SH-SY5Y (cell line): ENCODE measurements around the gene SYT7.

ENCODE experiments used
- GATA2 ChIP-seq: IDR thresholded peaks from 2 replicates; pipeline ENCODE4 v1.6.1; 2011; ENCODE audit warnings: mild to moderate bottlenecking, low read depth, low read length
- GATA3 ChIP-seq: IDR thresholded peaks from 2 replicates; pipeline ENCODE4 v1.6.1; 2011; ENCODE audit warnings: low read depth, mild to moderate bottlenecking, low read length, moderate library complexity

GRCh38 chr11:61535998-61536675 lies 44.7 kb downstream of the SYT7 start:
- no peak for TF ChIP-seq GATA3
- no peak for TF ChIP-seq GATA2
